ENCODE measurements around the gene SNX22.

The SNX22 gene

DNA sequence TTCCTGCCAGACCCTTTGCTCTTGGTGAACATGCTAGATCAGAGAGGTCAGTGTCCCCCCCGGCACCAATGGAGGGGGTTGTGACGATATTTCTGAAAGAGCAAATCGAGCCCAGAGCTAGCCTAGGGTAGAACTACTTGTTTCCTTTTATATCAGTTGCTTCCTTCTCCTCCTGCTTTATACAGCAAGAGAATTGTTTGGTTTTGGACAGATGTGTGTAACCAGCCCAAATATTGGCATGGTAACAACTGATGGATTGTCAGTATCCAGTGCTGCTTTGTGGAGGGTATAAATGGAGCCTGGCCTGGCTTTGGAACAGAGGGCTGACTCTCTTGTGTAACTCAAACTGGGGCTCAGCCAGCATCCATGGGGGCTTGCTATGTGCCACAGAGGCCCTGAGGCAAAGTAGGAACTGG lies 28.6 kb upstream of the SNX22 start:
- Mint-ChIP-seq H3K27ac (no peak overlapping the region), H3K36me3 (peaks cover 52% of the 10 kb centered on the region), H3K4me1 (no peaks in the 10 kb centered on the region), H3K27me3 (no peaks in the 10 kb centered on the region), H3K9me3 (no peaks in the 10 kb centered on the region), H3K4me3 (no peak overlapping the region)
- no peak for DNase-seq
- CTCF ChIA-PET: interaction anchor here (1.3 to 1.5 kb wide), 2 partner anchors 11 to 26 kb away, joined by 4 read pairs; no protein-coding TSS in a partner anchor

- H3K36me3 Mint-ChIP-seq: peaks cover 45% of the 10 kb centered on the region
- CTCF ChIA-PET: no interaction called here
- H3K4me3 Mint-ChIP-seq: no peak overlapping the region
- H3K27ac Mint-ChIP-seq: no peak overlapping the region
- no peaks in the 10 kb centered on the region for H3K9me3 Mint-ChIP-seq
- DNase-seq: no peak
- no peaks in the 10 kb centered on the region for H3K4me1 Mint-ChIP-seq
- no peaks in the 10 kb centered on the region for H3K27me3 Mint-ChIP-seq
Observed at GRCh38 chr15:64125978-64126377, 25.6 kb upstream of the SNX22 start.

DNA sequence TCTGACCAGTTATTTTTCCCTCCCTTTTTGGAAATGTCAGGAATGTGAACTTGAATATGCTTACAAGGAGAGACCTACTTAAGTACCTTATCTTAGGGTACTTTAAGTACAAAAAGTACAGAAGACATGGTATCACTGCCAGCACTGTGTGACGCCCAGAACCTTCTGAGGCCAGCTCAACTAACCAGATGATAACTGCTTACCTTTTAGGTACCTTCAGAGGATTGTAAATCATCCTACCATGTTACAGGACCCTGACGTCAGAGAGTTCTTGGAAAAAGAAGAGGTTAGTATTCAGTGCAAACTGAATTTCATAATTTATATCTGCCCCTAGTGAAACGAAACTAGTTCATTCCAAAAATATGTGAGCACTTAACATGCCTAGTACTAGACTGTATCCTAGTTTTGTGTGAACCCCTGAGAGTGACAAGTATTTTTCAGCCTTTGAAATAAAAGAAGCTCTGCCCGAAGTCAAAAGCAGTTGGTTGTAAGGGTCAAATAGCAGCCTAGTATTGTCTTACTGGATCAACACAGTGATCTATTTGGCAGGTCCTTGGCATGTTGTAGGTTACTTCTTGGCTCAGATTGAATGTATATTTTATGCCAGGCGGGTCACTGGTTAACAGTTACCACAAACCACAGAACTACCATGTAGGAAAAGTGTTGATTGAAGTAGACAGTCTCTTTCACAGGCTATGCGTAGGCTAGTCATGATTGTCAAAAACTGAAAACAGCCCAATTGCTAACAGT lies 23.8 kb upstream of the SNX22 start:
- Mint-ChIP-seq H3K4me1 (no peaks in the 10 kb centered on the region), H3K27me3 (no peaks in the 10 kb centered on the region), H3K9me3 (no peaks in the 10 kb centered on the region), H3K36me3 (peaks cover 56% of the 10 kb centered on the region), H3K4me3 (no peak overlapping the region), H3K27ac (no peak overlapping the region)
- no peak for DNase-seq
- CTCF ChIA-PET: no interaction called here

DNA sequence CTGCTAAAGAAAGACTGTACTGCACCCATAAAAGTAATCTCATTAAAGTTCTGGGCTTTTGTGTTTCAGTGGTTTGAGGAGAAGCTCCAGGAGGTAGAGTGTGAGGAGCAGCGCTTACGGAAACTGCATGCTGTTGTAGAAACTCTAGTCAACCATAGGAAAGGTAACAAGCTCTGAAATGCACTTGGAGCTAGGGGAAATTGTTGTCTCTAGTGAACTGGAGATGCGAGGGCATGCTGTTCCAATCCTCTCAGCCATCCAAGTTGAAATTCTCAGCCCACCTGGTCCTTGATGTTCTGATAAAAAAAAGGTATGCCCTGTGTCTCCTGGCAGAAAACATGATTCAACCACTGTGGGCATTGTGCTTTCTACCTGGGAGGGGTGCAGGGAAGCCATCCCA lies 21.4 kb upstream of the SNX22 start:
- no peak for DNase-seq
- no peak overlapping the region for H3K4me3 Mint-ChIP-seq
- peaks cover 59% of the 10 kb centered on the region for H3K36me3 Mint-ChIP-seq
- no peaks in the 10 kb centered on the region for H3K27me3 Mint-ChIP-seq
- no peaks in the 10 kb centered on the region for H3K9me3 Mint-ChIP-seq
- H3K4me1 Mint-ChIP-seq: no peaks in the 10 kb centered on the region
- H3K27ac Mint-ChIP-seq: no peak overlapping the region
- CTCF ChIA-PET: no interaction called here

DNA sequence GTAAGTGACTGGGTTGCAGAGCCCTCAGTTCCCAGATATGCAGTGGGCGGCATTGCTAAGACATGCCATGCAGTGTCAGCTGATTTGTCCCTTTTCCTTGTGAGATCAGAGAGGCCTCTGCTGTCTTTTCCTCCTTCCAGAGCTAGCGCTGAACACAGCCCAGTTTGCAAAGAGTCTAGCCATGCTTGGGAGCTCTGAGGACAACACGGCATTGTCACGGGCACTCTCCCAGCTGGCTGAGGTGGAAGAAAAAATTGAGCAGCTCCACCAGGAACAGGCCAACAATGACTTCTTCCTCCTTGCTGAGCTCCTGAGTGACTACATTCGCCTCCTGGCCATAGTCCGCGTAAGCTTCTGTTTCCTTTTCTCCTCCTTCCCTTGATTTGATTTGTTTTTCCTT lies 20.0 kb upstream of the SNX22 start:
- H3K36me3 Mint-ChIP-seq: peaks cover 62% of the 10 kb centered on the region
- no peaks in the 10 kb centered on the region for H3K27me3 Mint-ChIP-seq
- peak overlapping the region; percentile 33 for H3K27ac Mint-ChIP-seq
- no peaks in the 10 kb centered on the region for H3K4me1 Mint-ChIP-seq
- H3K9me3 Mint-ChIP-seq: no peaks in the 10 kb centered on the region
- CTCF ChIA-PET: interaction anchor here (0.7 kb wide), 1 partner anchor 18 kb away, joined by 3 read pairs; no protein-coding TSS in a partner anchor
- no peak overlapping the region for H3K4me3 Mint-ChIP-seq
- DNase-seq: no peak

DNA sequence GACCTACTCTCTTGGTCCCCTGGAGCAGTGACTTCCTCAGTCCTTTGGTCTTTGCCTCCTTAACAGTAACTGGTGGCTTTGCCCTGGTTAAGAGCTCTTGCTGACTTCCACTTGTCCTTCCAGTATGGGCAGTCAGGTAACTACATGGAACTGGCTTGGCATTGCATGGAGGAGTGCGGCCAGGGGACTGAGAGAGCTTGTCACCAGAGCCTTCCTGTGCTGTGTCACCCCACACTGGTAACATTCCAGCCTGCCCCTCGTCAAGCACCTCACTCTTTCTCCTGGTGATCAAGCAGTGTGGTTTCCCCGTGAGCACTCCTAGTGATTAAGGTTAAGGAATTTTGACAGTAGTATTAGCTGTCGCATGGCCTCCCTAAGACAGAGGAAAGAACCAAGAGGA lies 19.3 kb upstream of the SNX22 start:
- CTCF ChIA-PET: interaction anchor here (0.7 to 0.9 kb wide), 2 partner anchors 17 to 22 kb away, joined by 3 read pairs; no protein-coding TSS in a partner anchor
- Mint-ChIP-seq H3K9me3 (no peaks in the 10 kb centered on the region), H3K4me3 (no peak overlapping the region), H3K36me3 (peaks cover 64% of the 10 kb centered on the region), H3K27ac (no peak overlapping the region), H3K4me1 (no peaks in the 10 kb centered on the region), H3K27me3 (no peaks in the 10 kb centered on the region)
- DNase-seq: no peak

- Mint-ChIP-seq H3K36me3 (peaks cover 58% of the 10 kb centered on the region), H3K4me1 (no peaks in the 10 kb centered on the region), H3K9me3 (no peaks in the 10 kb centered on the region), H3K4me3 (no peak overlapping the region), H3K27me3 (no peaks in the 10 kb centered on the region), H3K27ac (no peak overlapping the region)
- CTCF ChIA-PET: interaction anchor here (0.8 kb wide), 1 partner anchor 10 kb away, joined by 4 read pairs; no protein-coding TSS in a partner anchor
- no peak for DNase-seq
Observed at GRCh38 chr15:64133623-64134344, 17.7 kb upstream of the SNX22 start.

DNA sequence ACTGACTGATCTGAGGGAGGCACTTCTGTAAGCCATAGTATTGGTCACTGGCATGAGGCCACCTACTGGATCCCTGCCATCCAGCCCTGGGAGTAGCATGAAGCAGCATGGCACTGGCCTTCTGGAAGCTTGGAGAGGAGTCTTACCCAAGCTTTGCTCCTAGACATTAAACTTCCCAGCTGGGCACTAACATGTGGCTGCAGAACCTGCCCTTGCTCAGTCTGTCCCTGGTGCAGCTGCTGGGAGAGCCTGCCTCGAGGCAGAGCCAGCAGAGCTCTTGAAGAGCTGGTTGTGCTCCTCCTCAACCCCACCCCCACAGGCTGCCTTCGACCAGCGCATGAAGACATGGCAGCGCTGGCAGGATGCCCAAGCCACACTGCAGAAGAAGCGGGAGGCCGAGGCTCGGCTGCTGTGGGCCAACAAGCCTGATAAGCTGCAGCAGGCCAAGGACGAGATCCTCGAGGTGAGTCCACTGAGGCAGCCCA lies 17.1 kb upstream of the SNX22 start:
- DNase-seq: no peak
- no peak overlapping the region for H3K27ac Mint-ChIP-seq
- no peaks in the 10 kb centered on the region for H3K9me3 Mint-ChIP-seq
- H3K36me3 Mint-ChIP-seq: peaks cover 58% of the 10 kb centered on the region
- H3K4me1 Mint-ChIP-seq: no peaks in the 10 kb centered on the region
- CTCF ChIA-PET: interaction anchor here (0.8 kb wide), 1 partner anchor 11 kb away, joined by 4 read pairs; no protein-coding TSS in a partner anchor
- H3K4me3 Mint-ChIP-seq: no peak overlapping the region
- H3K27me3 Mint-ChIP-seq: no peaks in the 10 kb centered on the region

GRCh38 chr15:64136347-64136746 lies 15.2 kb upstream of the SNX22 start:
- Mint-ChIP-seq H3K27me3 (no peaks in the 10 kb centered on the region), H3K4me1 (no peaks in the 10 kb centered on the region), H3K36me3 (peaks cover 50% of the 10 kb centered on the region), H3K4me3 (no peak overlapping the region), H3K9me3 (no peaks in the 10 kb centered on the region), H3K27ac (peak overlapping the region; percentile 17)
- CTCF ChIA-PET: no interaction called here
- DNase-seq: no peak

GRCh38 chr15:64137226-64137833 lies 14.2 kb upstream of the SNX22 start:
- Mint-ChIP-seq H3K36me3 (peaks cover 40% of the 10 kb centered on the region), H3K9me3 (no peaks in the 10 kb centered on the region), H3K27ac (no peak overlapping the region), H3K4me3 (no peak overlapping the region), H3K4me1 (no peaks in the 10 kb centered on the region), H3K27me3 (no peaks in the 10 kb centered on the region)
- CTCF ChIA-PET: no interaction called here
- no peak for DNase-seq

GRCh38 chr15:64138331-64138941 lies 13.1 kb upstream of the SNX22 start:
- CTCF ChIA-PET: interaction anchor here (0.8 kb wide), 1 partner anchor 15 kb away, joined by 3 read pairs; no protein-coding TSS in a partner anchor
- H3K36me3 Mint-ChIP-seq: peaks cover 35% of the 10 kb centered on the region

GRCh38 chr15:64141798-64142512 lies 9.6 kb upstream of the SNX22 start:
- CTCF ChIA-PET: no interaction called here
- Mint-ChIP-seq H3K4me3 (no peak overlapping the region), H3K27ac (peak overlapping the region; percentile 25), H3K27me3 (no peaks in the 10 kb centered on the region), H3K36me3 (peaks cover 12% of the 10 kb centered on the region), H3K4me1 (no peaks in the 10 kb centered on the region), H3K9me3 (no peaks in the 10 kb centered on the region)
- DNase-seq: no peak

More at GRCh38 chr15:64138331-64138941, 13.1 kb upstream of the SNX22 start:
- Mint-ChIP-seq H3K9me3 (no peaks in the 10 kb centered on the region), H3K4me1 (no peaks in the 10 kb centered on the region), H3K27ac (no peak overlapping the region), H3K4me3 (no peak overlapping the region), H3K27me3 (no peaks in the 10 kb centered on the region)
- DNase-seq: no peak

- CTCF ChIA-PET: no interaction called here
- H3K36me3 Mint-ChIP-seq: peaks cover 3% of the 10 kb centered on the region
- no peak overlapping the region for H3K27ac Mint-ChIP-seq
- no peak overlapping the region for H3K4me3 Mint-ChIP-seq
- no peaks in the 10 kb centered on the region for H3K9me3 Mint-ChIP-seq
- H3K27me3 Mint-ChIP-seq: no peaks in the 10 kb centered on the region
- no peaks in the 10 kb centered on the region for H3K4me1 Mint-ChIP-seq
- DNase-seq: no peak
Observed at GRCh38 chr15:64143276-64143675, 8.3 kb upstream of the SNX22 start.
